ENCODE data around the gene TAF11L10. TPM values are rescaled to one million over a fixed set of nuclear protein-coding genes. Genes with fewer than 3 reads are reported as not detected.
"Not testable (repeated sequence)": the region's sequence is repeated elsewhere in the genome, so short reads cannot be mapped to it uniquely, and the experiment has no call there.

TAF11L10 gene
- total and polyA plus RNA-seq, 12 donors = not detected

- Histone ChIP-seq H3K27me3 (peaks cover 0 to 4% (median 0%) of the 10 kb centered on the region in 7 donors), H3K4me3 (no peak overlapping the region), H3K9me3 (peaks cover 0 to 4% (median 0%) of the 10 kb centered on the region in 11 donors), H3K27ac (no peak overlapping the region), H3K36me3 (no peaks in the 10 kb centered on the region), H3K4me1 (no peaks in the 10 kb centered on the region)
- ATAC-seq = no peak
- no peak for TF ChIP-seq CTCF (IDR thresholded peaks at IDR 0.05)
- 85 to 92% methylated on average over 3 of the region's 3 CpGs for WGBS, 2 donors
- intact Hi-C loops (cut with DNase I) = no loop called here
- no peak for DNase-seq
Observed at GRCh38 chr5:17619354-17619753, 21.7 kb upstream of the TAF11L10 start.

GRCh38 chr5:17614872-17615605 is 17.4 kb upstream of the TAF11L10 start:
- no peak overlapping the region for H3K27ac ChIP-seq
- DNase-seq (no peak), ATAC-seq (no peak)
- H3K27me3 ChIP-seq = no peaks in the 10 kb centered on the region
- WGBS, 2 donors = 85 to 86% methylated on average over 17 of the region's 17 CpGs
- H3K36me3 ChIP-seq = no peaks in the 10 kb centered on the region
- intact Hi-C loops (cut with DNase I) = no loop called here
- H3K4me3 ChIP-seq = no peak overlapping the region
- no peaks in the 10 kb centered on the region for H3K9me3 ChIP-seq
- no peaks in the 10 kb centered on the region for H3K4me1 ChIP-seq
- TF ChIP-seq CTCF (IDR thresholded peaks at IDR 0.05) = no peak

GRCh38 chr5:17610092-17610491 is 12.5 kb upstream of the TAF11L10 start, which contains the start of gene TAF11L12:
Gene TAF11L12, plus strand, starts transcription at chr5:17610392.
- H3K4me3 ChIP-seq; DNase-seq; H3K36me3 ChIP-seq; H3K27ac ChIP-seq; H3K9me3 ChIP-seq; ATAC-seq; H3K4me1 ChIP-seq; intact Hi-C loops (cut with DNase I); H3K27me3 ChIP-seq: not testable (repeated sequence)
- WGBS, 2 donors = 57 to 63% methylated on average over 2 of the region's 2 CpGs

DNA sequence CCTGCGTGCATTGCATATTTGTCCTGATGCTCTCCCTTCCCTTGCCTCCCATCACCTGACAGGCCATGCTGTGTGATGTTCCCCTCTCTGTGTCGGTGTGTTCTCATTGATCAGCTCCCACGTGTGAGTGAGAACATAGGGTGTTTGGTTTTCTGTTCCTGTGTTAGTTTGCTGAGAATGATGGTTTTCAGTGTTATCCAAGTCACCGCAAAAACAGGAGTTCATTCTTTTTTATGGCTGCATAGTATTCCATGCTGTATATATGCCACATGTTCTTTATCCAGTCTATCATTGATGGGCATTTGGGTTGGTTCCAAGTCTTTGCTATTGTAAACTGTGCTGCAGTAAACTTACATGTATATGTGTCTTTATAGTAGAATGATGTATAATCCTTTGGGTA is 9.8 kb upstream of the TAF11L10 start:
- H3K4me3 ChIP-seq; ATAC-seq; H3K9me3 ChIP-seq; intact Hi-C loops (cut with DNase I); H3K36me3 ChIP-seq; DNase-seq; H3K27me3 ChIP-seq; H3K4me1 ChIP-seq; H3K27ac ChIP-seq: not testable (repeated sequence)
- 78 to 85% methylated on average over 4 of the region's 4 CpGs for WGBS, 2 donors

DNA sequence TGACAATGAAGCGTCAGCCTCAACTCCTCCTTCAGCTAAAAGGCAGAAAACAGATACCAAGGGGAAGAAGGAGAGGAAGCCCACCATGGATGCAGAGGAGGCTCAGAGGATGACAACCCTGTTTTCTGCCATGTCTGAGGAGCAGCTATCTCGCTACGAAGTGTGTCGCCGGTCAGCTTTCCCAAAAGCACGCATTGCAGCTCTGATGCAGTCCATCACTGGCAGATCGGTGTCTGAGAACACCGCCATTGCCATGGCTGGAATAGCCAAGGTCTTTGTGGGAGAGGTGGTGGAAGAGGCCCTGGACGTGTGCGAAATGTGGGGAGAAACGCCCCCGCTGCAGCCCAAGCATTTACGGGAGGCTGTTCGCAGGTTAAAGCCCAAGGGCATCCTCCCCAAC is 7.3 kb upstream of the TAF11L10 start:
- no peak for DNase-seq
- no peak for TF ChIP-seq CTCF (IDR thresholded peaks at IDR 0.05)
- Histone ChIP-seq H3K9me3 (peaks cover 0 to 7% (median 0%) of the 10 kb centered on the region in 11 donors), H3K27me3 (no peaks in the 10 kb centered on the region), H3K4me3 (no peak overlapping the region), H3K27ac (no peak overlapping the region), H3K36me3 (no peaks in the 10 kb centered on the region), H3K4me1 (no peaks in the 10 kb centered on the region)
- no peak for ATAC-seq
- 89 to 91% methylated on average over 14 of the region's 14 CpGs for WGBS, 2 donors
- intact Hi-C loops (cut with DNase I) = no loop called here

DNA sequence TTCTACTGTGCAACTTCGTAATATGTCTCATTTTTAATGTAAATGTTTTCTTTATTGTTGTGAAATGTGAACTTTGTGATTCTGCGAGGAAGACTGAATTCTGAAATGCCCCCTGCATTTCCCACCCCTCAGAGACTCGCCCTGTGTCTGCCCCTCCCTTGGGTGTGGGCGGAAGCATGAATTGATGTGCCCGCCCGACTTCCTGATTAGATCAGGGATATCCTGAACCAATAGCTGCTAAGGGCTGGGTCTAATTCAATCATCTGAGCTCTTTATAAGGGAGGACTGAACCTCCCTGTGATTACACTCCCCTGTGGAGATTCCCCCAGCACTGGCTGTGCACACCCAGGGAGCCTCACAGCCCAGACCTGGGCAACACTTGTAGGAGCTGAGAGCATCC is 6.3 kb upstream of the TAF11L10 start, which contains the start of gene TAF11L11:
Gene TAF11L11, plus strand, starts transcription at position 304 of the 400 bp plus-strand sequence.
- H3K36me3 ChIP-seq; H3K27ac ChIP-seq; intact Hi-C loops (cut with DNase I); H3K9me3 ChIP-seq; H3K4me3 ChIP-seq; DNase-seq; H3K27me3 ChIP-seq; ATAC-seq; H3K4me1 ChIP-seq: not testable (repeated sequence)
- WGBS, 2 donors = 60 to 71% methylated on average over 6 of the region's 6 CpGs

GRCh38 chr5:17594255-17594654 is 3.4 kb downstream of the TAF11L10 start, which contains the start of gene TAF11L9:
Gene TAF11L9, minus strand, starts transcription at chr5:17594394.
- H3K4me1 ChIP-seq; intact Hi-C loops (cut with DNase I); ATAC-seq; H3K27ac ChIP-seq; DNase-seq; H3K36me3 ChIP-seq; H3K27me3 ChIP-seq; H3K9me3 ChIP-seq; H3K4me3 ChIP-seq: not testable (repeated sequence)
- WGBS, 2 donors = 89 to 94% methylated on average over 6 to 10 of the region's 15 CpGs

- H3K27ac ChIP-seq; H3K36me3 ChIP-seq; H3K9me3 ChIP-seq; H3K4me1 ChIP-seq; H3K4me3 ChIP-seq; intact Hi-C loops (cut with DNase I); ATAC-seq; H3K27me3 ChIP-seq; DNase-seq: not testable (repeated sequence)
- no CpG with 5 or more reads among the region's 16 CpGs for WGBS, 2 donors
Observed at GRCh38 chr5:17590860-17591259, 6.8 kb downstream of the TAF11L10 start, which contains the start of gene TAF11L8. Gene TAF11L8, minus strand, starts transcription at chr5:17590960.
